K562 (cell line): ENCODE measurements around the gene DCST1. TPM values are rescaled to one million over a fixed set of nuclear protein-coding genes. Genes with fewer than 3 reads are reported as not detected.

Source experiments
- ATAC-seq: fragments of 200-7000 bp; cut with Tn5 transposase; 3 replicates; pipeline ENCODE4 v1.9.1; 2020; ENCODE audit warnings: moderate library complexity
- BruUV-seq: library from RNA; stranded (reverse); fragments of 400-500 nt; replicated peaks from 2 replicates; lab custom pipeline; 2021; lab: Mats Ljungman, UMichigan
- CTCF ChIA-PET: fragments of 300-600 bp; formaldehyde crosslinking; extraction: SDS; loops from one replicate; lab custom pipeline; 2021; ENCODE audit warnings: low intra/inter-chr PET ratio; lab: Yijun Ruan, JAX
- POLR2A ChIA-PET: fragments of 300-600, 350-650 bp; sonication (Branson Sonifier 250); formaldehyde crosslinking; extraction: SDS; loops from one replicate; lab custom pipeline; 2021; ENCODE audit warnings: antibody characterized with exemption, inconsistent platforms; lab: Yijun Ruan, JAX
- DNase-seq, 4 experiments: peaks; one replicate each; pipeline versions ENCODE4 v3.0.0 to v3.0.0-alpha.2; 2011 to 2018; ENCODE audit warnings: low spot score in 3 of 4, mixed read lengths in 3 of 4; ENCODE audit errors: extremely low read depth in 1 of 4
- FAIRE-seq: peaks from 2 replicates; lab custom pipeline; 2011; peaks lifted over from hg19 to GRCh38; lab: Jason Lieb, UNC
- H2AFZ ChIP-seq: 2 replicates; pipeline ENCODE4 v1.6.0; 2011; ENCODE audit warnings: low read depth, low read length, control low read depth, inconsistent platforms
- H3K27ac ChIP-seq: fragments of 200-600 bp; 3 replicates; pipeline ENCODE4 v1.8.0; 2011; ENCODE audit warnings: low read depth, mild to moderate bottlenecking, control low read depth, inconsistent platforms, low read length, moderate library complexity, mixed read lengths; ENCODE audit errors: extremely low read depth
- H3K27me3 ChIP-seq, 2 experiments: fragments of 300-600 bp in 1 of 2; 2 replicates in 1 of 2; 3 replicates in 1 of 2; pipeline versions ENCODE4 v1.6.0 to v1.8.0; 2011; ENCODE audit warnings: inconsistent platforms in 2 of 2, low read length in 2 of 2, mild to moderate bottlenecking in 1 of 2, mixed read lengths in 1 of 2, moderate library complexity in 1 of 2; ENCODE audit not compliant: control insufficient read depth in 2 of 2, insufficient read depth in 2 of 2
- H3K36me3 ChIP-seq: fragments of 300-600 bp; 3 replicates; pipeline ENCODE4 v1.8.0; 2011; ENCODE audit warnings: mild to moderate bottlenecking, low read length, inconsistent platforms; ENCODE audit not compliant: control insufficient read depth, insufficient read depth
- H3K4me1 ChIP-seq, 2 experiments: fragments of 200-600 bp in 1 of 2; replicated peaks in 1 of 2; 2 replicates in 1 of 2; 3 replicates in 1 of 2; pipeline versions ENCODE4 v1.5.1 to v1.8.0; 2011; ENCODE audit warnings: inconsistent platforms in 2 of 2, low read length in 2 of 2, mild to moderate bottlenecking in 1 of 2, mixed read lengths in 1 of 2, moderate library complexity in 1 of 2; ENCODE audit not compliant: control insufficient read depth in 2 of 2, insufficient read depth in 2 of 2
- H3K4me2 ChIP-seq: 2 replicates; pipeline ENCODE4 v1.6.1; 2011; ENCODE audit warnings: low read length, control low read depth, inconsistent platforms, mixed read lengths; ENCODE audit not compliant: insufficient read depth
- H3K4me3 ChIP-seq: fragments of 200-600 bp; sonication (generic), shearing (Covaris generic); 2 replicates; pipeline ENCODE4 v1.5.1; 2016; ENCODE audit warnings: control low read depth, inconsistent platforms
- H3K79me2 ChIP-seq: fragments of 200-600 bp; 3 replicates; pipeline ENCODE4 v1.8.0; 2011; ENCODE audit warnings: low read length, inconsistent platforms; ENCODE audit not compliant: control insufficient read depth, insufficient read depth
- H3K9ac ChIP-seq, 2 experiments: 2 replicates each; pipeline versions ENCODE4 v1.6.0 to v1.6.1; 2011; ENCODE audit warnings: low read depth in 2 of 2, low read length in 2 of 2, control low read depth in 1 of 2, inconsistent platforms in 1 of 2, mild to moderate bottlenecking in 1 of 2, mixed read lengths in 1 of 2; ENCODE audit not compliant: insufficient read depth in 1 of 2
- H3K9me1 ChIP-seq: one replicate; pipeline ENCODE4 v1.6.0; 2011; ENCODE audit warnings: inconsistent platforms, mild to moderate bottlenecking, low read length, moderate library complexity; ENCODE audit not compliant: control insufficient read depth, insufficient read depth
- H3K9me3 ChIP-seq: replicated peaks from 2 replicates; pipeline ENCODE4 v1.5.1; 2011; ENCODE audit warnings: low read depth, low read length, inconsistent platforms; ENCODE audit not compliant: control insufficient read depth, insufficient read depth
- H4K20me1 ChIP-seq: replicated peaks from 2 replicates; pipeline ENCODE4 v1.6.1; 2011; ENCODE audit warnings: low read length, inconsistent platforms, mixed read lengths; ENCODE audit not compliant: control insufficient read depth, insufficient read depth
- C11orf30 ChIP-seq: fragments of 450-650 bp; IDR thresholded peaks from 2 replicates; pipeline ENCODE4 v1.6.1; 2016; ENCODE audit warnings: low read depth, mild to moderate bottlenecking
- HIVEP1 ChIP-seq: fragments of 250-450 bp; sonication (Bioruptor Pico); IDR thresholded peaks from 2 replicates; pipeline ENCODE4 v1.4.0; 2020; ENCODE audit warnings: mild to moderate bottlenecking
- HSF4 ChIP-seq: fragments of 250-450 bp; sonication (Bioruptor Pico); IDR thresholded peaks from 2 replicates; pipeline ENCODE4 v2.1.2; 2022; ENCODE audit warnings: mild to moderate bottlenecking, moderate library complexity, borderline replicate concordance
- KLF1 ChIP-seq: fragments of 450-650 bp; IDR thresholded peaks from 2 replicates; pipeline ENCODE4 v1.6.1; 2016; ENCODE audit warnings: missing genetic modification characterization, missing compliant biosample characterization
- NBN ChIP-seq: fragments of 450-650 bp; IDR thresholded peaks from 2 replicates; pipeline ENCODE4 v1.6.1; 2016; ENCODE audit warnings: low read depth, mild to moderate bottlenecking
- NR2C1 ChIP-seq, 2 experiments: fragments of 450-650 bp; IDR thresholded peaks; 2 replicates each; pipeline ENCODE4 v1.6.1; 2017; ENCODE audit warnings: mild to moderate bottlenecking in 2 of 2, antibody characterized with exemption in 1 of 2, inconsistent platforms in 1 of 2, missing compliant biosample characterization in 1 of 2, missing genetic modification characterization in 1 of 2
- TAF9B ChIP-seq: fragments of 450-650 bp; IDR thresholded peaks from 2 replicates; pipeline ENCODE4 v1.6.1; 2018; ENCODE audit warnings: mild to moderate bottlenecking; ENCODE audit not compliant: partially characterized antibody
- ZNF12 ChIP-seq: sonication (generic); formaldehyde crosslinking; IDR thresholded peaks from 2 replicates; pipeline ENCODE4 v1.4.0; 2020; ENCODE audit warnings: mild to moderate bottlenecking, missing genetic modification reagents
- ZNF146 ChIP-seq: IDR thresholded peaks from one replicate; pipeline ENCODE4 v1.6.1; 2018; ENCODE audit warnings: missing compliant biosample characterization; ENCODE audit not compliant: unreplicated experiment
- ZNF57 ChIP-seq: fragments of 450-650 bp; formaldehyde crosslinking; IDR thresholded peaks from 2 replicates; pipeline ENCODE4 v1.4.0; 2020; ENCODE audit warnings: mild to moderate bottlenecking, moderate library complexity
- WGBS: fragments of 100-300 bp; shearing (Covaris generic); methylation state at CpG from one replicate; pipeline ENCODE4 v1.1.6; 2016; ENCODE audit warnings: low coverage, mixed read lengths; ENCODE audit not compliant: insufficient coverage; ENCODE audit errors: missing lambda C conversion rate; 5-methylcytosine and 5-hydroxymethylcytosine counted together
- in situ Hi-C: fragments of 300-500 bp; cut with MboI; formaldehyde crosslinking; loops from 4 replicates; pipeline ENCODE4 v1.15.0; 2018; ENCODE audit warnings: inconsistent platforms, mixed read lengths
- intact Hi-C: fragments of 100-400 bp; cut with micrococcal nuclease; formaldehyde crosslinking; loops from 2 replicates; pipeline ENCODE4 v1.14.2; 2022
- polyA plus RNA-seq, 8 experiments: library from polyadenylated mRNA; depleted of rRNA in 4 of 8; stranded (reverse) in 5 of 8; unstranded in 3 of 8; fragments of >200 nt; fragmentation: Nextera tagmentation in 2 of 8; fragmentation: Illumina TruSeq in 1 of 8; extraction: Ambion mirVana in 2 of 8; extraction: Trizol in 1 of 8; gene quantifications; 2 replicates each; pipeline versions ENCODE4 v1.2.1 to v1.2.3, GENCODE V29; 2011 to 2014; ENCODE audit warnings: inconsistent platforms in 1 of 8, missing spikeins in 1 of 8
- total RNA-seq, 7 experiments: library from RNA; depleted of rRNA in 6 of 7; stranded (reverse); fragments of >200 nt in 6 of 7; fragmentation: Illumina TruSeq in 2 of 7; extraction: Trizol in 2 of 7; gene quantifications; 2 replicates each; pipeline versions ENCODE4 v1.2.1 to v1.2.3, GENCODE V29; 2011 to 2021; ENCODE audit warnings: low replicate concordance in 1 of 7
- TF ChIP-seq, protein P1 (sequence below): sonication (generic); formaldehyde crosslinking; IDR thresholded peaks from 2 replicates; pipeline ENCODE4 v1.8.0; 2022; ENCODE audit warnings: mild to moderate bottlenecking, missing genetic modification reagents
- TF ChIP-seq, protein P2 (sequence below): fragments of 450-650 bp; IDR thresholded peaks from 2 replicates; pipeline ENCODE4 v1.6.1; 2018; ENCODE audit not compliant: partially characterized antibody

The DCST1 gene
- total and polyA plus RNA-seq, 9 of the 15 experiments (the other 6 are each of a cell fraction or from before 2014, with no cell fraction given) = not detected

DNA sequence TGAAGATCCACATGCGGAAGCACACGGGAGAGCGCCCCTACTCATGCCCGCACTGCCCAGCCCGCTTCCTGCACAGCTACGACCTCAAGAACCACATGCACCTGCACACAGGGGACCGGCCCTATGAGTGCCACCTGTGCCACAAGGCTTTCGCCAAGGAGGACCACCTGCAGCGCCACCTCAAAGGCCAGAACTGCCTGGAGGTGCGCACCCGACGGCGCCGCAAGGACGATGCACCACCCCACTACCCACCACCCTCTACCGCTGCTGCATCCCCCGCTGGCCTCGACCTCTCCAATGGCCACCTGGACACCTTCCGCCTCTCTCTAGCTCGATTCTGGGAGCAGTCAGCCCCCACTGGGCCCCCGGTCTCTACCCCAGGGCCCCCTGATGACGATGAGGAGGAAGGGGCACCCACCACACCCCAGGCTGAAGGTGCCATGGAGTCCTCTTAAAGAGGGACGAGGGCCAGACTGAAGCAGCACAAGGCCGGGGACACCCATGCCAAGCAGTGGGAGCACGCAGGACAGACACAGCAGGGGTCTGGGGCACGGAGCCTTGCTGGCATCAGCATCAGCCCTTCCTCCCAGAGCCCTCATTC, 17.3 kb upstream of the DCST1 start (continued):
- TF ChIP-seq, protein P1, sequence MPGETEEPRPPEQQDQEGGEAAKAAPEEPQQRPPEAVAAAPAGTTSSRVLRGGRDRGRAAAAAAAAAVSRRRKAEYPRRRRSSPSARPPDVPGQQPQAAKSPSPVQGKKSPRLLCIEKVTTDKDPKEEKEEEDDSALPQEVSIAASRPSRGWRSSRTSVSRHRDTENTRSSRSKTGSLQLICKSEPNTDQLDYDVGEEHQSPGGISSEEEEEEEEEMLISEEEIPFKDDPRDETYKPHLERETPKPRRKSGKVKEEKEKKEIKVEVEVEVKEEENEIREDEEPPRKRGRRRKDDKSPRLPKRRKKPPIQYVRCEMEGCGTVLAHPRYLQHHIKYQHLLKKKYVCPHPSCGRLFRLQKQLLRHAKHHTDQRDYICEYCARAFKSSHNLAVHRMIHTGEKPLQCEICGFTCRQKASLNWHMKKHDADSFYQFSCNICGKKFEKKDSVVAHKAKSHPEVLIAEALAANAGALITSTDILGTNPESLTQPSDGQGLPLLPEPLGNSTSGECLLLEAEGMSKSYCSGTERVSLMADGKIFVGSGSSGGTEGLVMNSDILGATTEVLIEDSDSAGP (CRISPR knock-in tag) = no peak
- no peak for TF ChIP-seq ZNF57 (CRISPR knock-in tag)
- no peak for TF ChIP-seq KLF1
- TF ChIP-seq HSF4 = no peak

DNA sequence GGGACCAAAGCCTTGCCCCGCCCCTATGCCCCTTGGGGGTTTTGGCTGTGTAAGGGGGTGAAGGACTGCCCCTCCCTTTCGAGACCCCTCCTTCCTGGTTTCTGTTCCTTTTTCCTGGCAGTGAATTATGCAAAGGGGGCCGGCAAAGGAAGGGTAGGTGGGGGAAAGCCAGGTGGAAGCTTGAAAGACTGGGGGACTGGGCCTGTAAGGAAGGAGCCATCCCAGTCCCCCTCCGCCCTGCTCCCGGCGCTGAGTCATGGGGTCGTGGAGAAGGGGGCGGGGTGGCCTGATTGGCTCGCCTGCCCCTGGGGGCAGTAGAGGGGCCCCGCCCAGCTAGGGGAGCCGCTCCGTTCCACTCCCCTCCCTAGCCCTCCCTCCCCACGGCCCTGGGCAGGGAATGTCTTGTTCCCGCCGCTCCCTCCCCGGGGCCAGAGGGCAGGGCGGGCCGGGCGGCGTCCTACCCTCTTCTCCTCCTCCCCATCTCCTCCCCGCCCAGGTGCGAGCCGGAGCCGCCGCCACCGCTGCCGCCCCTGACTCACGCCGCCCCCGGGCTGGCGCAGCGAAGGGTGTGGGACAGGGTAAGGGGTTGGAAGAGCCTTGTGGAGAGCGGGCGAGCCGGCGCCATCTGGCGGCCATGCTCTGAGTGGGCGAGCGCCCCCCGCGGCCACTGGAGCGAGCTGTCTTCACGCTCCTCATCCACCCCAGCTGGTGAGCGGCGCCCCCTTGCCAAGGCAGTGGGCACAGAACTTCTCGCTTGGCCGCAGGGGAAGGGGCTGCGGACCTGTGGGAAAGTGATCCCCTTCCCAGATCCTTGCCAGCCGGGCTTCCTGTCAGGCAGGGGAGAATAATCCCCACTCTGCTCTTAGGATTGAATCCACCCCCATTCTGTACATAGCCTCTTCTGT, 16.3 kb upstream of the DCST1 start:
- H3K27me3 ChIP-seq = no peaks in the 10 kb centered on the region
- WGBS = 6% methylated on average over 18 of the region's 49 CpGs
- peak; percentile 93 for ATAC-seq
- H3K9ac ChIP-seq = peak overlapping the region; percentile 61 to 87
- FAIRE-seq = peak; percentile 84
- no peaks in the 10 kb centered on the region for H3K9me3 ChIP-seq
- H3K9me1 ChIP-seq = no peaks in the 10 kb centered on the region
- peaks cover 14% of the 10 kb centered on the region for H3K79me2 ChIP-seq
- H3K4me2 ChIP-seq = peak overlapping the region; percentile 53
- peak overlapping the region; percentile 29; the same call in 1 of the 2 replicates for H2AFZ ChIP-seq
- CTCF ChIA-PET = interaction anchor here (0.5 to 2.8 kb wide), 11 partner anchors 17 to 477 kb away, joined by 3 to 28 read pairs (median 4); partner anchors contain the start of genes CKS1B, PBXIP1, PYGO2 and UBE2Q1
- H3K36me3 ChIP-seq = peaks cover 45% of the 10 kb centered on the region; the same call in 2 of the 3 replicates
- in situ Hi-C loops = no loop called here
- POLR2A ChIA-PET = interaction anchor here (0.5 to 2.3 kb wide), 16 partner anchors 9 to 174 kb away, joined by 3 to 15 read pairs (median 4); partner anchors contain the start of genes DCST1, DCST2, LENEP and PBXIP1
- H3K4me1 ChIP-seq = peaks cover 28 to 57% of the 10 kb centered on the region in 2 experiments
- H3K27ac ChIP-seq = peak overlapping the region; percentile 81
- no TSS peak for BruUV-seq
- intact Hi-C loops = loop anchor here (1.0 to 2.0 kb wide), 2 partner anchors 15 to 56 kb away; partner anchors contain the start of genes PYGO2 and ZBTB7B
- peak; percentile 90 to 96 (median 91) for DNase-seq
- no peaks in the 10 kb centered on the region for H4K20me1 ChIP-seq
- peak overlapping the region; percentile 31 for H3K4me3 ChIP-seq
- TF ChIP-seq, protein P2, sequence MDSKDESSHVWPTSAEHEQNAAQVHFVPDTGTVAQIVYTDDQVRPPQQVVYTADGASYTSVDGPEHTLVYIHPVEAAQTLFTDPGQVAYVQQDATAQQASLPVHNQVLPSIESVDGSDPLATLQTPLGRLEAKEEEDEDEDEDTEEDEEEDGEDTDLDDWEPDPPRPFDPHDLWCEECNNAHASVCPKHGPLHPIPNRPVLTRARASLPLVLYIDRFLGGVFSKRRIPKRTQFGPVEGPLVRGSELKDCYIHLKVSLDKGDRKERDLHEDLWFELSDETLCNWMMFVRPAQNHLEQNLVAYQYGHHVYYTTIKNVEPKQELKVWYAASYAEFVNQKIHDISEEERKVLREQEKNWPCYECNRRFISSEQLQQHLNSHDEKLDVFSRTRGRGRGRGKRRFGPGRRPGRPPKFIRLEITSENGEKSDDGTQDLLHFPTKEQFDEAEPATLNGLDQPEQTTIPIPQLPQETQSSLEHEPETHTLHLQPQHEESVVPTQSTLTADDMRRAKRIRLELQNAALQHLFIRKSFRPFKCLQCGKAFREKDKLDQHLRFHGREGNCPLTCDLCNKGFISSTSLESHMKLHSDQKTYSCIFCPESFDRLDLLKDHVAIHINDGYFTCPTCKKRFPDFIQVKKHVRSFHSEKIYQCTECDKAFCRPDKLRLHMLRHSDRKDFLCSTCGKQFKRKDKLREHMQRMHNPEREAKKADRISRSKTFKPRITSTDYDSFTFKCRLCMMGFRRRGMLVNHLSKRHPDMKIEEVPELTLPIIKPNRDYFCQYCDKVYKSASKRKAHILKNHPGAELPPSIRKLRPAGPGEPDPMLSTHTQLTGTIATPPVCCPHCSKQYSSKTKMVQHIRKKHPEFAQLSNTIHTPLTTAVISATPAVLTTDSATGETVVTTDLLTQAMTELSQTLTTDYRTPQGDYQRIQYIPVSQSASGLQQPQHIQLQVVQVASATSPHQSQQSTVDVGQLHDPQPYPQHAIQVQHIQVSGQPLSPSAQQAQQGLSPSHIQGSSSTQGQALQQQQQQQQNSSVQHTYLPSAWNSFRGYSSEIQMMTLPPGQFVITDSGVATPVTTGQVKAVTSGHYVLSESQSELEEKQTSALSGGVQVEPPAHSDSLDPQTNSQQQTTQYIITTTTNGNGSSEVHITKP = peak; percentile 83
- TF ChIP-seq C11orf30 (no peak), TAF9B (no peak), ZNF146 (CRISPR knock-in tag) (no peak), HIVEP1 (CRISPR knock-in tag) (no peak), ZNF12 (CRISPR knock-in tag) (no peak), NBN (peak; percentile 58; the same call in 1 of the 2 replicates), NR2C1 (IDR thresholded peaks at IDR 0.05) (peak; percentile 9; the same call in 1 of the 2 replicates), NR2C1 (tag; IDR thresholded peaks at IDR 0.05) (peak; percentile 11; the same call in 1 of the 2 replicates)
